ENCODE measurements around the gene CNGA3.

Gene CNGA3

GRCh38 chr2:98332989-98333388 lies 13.3 kb upstream of the CNGA3 start:
- DNase-seq: no peak

DNA sequence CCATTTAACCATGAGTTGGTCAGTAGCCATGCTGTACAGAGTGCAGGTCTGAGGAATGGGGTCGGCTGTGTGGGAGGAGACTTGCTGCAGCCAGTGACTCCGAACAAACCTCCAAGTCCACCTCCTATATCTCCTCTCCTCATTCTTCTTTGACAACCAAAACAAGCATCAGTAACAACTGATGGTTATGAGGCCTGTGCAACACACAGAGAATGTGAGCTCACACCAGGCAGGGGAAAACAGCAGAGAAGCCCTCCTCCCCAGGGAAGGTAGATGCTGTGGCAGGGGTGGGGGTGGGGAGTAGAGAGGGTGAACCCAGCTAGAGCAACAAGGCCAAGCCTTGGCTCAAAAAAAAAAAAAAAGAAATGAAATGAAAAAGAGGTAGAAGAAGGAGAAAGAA lies 12.3 kb upstream of the CNGA3 start:
- DNase-seq: no peak

DNA sequence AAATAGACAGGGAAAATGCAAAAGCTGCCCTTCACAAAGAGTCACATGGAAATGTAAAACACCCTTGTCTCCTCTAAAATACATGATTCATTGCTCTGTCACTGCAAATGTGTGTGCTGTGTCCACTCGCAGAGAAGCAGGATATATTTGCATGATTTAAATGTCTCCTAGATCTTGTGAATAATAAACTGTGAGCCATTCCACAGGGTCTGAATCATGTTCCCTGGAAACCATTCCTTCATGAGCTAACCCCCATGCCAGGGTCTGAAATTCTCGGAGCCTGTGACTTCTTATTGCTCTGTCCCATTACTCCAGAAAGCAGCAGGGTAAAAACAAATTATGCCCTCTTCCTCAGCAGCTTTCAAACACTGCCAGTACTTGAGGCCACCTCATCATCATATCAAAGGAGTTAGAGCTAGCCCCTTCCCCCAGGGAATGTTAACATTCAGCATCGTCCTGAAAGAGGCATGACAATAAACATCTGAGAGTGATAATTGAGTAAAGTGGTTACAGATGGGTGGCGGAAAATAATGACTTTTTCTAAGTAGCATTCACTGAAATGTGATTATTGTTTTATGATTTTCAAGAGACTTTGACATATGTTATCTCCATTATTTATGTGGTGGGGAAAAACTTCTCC lies 11.7 kb upstream of the CNGA3 start:
- DNase-seq: peak; percentile 34

DNA sequence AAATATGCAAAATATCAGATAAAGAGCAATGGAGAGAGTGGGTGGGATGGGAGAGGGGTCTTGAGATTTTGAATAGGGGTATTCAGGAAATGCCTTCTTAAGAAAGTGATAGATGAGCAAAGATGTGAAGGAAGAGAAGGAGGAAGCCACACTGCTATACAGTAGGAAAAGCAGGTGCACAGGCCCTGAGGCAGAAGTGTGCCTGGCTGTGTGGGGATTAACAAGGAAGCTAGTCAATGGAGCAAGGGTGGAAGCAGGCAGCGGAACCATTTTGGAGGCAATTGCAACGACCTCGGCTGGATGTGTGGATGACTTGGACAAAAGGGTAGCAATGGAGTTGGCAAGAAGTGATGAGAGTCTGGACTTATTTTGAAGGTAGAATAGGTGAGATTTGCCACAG lies 11.0 kb upstream of the CNGA3 start:
- no peak for DNase-seq

GRCh38 chr2:98341241-98341640 lies 5.0 kb upstream of the CNGA3 start:
- DNase-seq: no peak

GRCh38 chr2:98343285-98343684 lies 3.0 kb upstream of the CNGA3 start:
- DNase-seq: no peak

DNA sequence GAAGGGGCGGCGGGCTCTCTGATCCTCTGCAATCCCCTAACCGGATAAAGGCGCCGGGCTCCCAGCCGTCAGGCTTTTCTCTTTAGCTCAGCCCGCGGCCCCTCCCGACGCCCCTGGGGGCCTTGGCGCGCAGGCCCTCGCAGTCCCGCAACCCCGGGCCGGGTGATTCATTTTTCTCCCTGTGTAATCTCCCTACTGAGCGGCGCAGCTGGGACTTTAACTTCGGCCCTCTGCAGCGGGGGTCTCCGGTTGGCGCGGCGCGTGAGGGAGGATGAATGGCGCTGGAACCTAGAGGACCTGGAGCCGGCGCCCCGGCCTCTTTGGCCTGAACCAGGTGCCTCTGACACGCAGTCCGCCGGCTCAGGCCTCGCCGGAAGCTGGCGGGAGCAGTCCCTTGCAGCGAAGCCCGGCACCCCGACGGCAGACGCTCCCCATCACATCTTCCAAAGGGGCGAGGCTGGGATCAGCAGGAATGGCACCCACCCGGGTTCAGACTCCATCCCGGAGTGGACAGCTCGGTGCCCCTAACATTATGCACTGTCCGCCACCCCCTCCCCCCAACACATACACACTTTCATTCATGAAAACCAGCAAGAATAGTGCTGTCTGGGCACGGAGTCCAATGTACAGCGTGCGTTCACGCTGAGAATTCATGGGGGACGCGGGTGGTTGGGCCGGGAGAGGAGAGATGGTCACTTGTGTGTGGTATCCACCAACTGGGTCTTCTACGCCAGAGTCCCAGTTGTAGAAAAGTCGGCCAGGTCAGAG lies 1.2 kb downstream of the CNGA3 start:
- no peak for DNase-seq

GRCh38 chr2:98348066-98348561 lies 1.9 kb downstream of the CNGA3 start:
- DNase-seq: peak; percentile 69

DNA sequence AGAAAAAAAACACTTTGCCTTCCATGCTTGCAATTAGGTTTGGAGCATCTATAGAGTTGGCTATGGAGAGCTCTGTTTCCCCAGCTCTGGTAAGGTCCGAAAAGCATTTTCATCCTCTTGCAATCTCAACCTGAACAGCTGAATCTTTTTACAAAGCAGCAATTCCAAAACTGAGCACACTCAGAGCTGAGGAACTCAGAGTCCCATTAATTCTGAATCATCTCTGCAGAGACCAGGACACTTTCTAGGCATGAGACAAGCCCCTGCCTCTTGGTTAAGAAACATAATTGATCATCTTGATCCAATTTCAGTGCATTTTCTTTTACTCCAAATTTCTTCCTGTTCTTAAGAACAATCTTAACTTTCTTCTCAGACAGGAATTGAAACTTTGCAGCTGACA lies 4.2 kb downstream of the CNGA3 start:
- no peak for DNase-seq

DNA sequence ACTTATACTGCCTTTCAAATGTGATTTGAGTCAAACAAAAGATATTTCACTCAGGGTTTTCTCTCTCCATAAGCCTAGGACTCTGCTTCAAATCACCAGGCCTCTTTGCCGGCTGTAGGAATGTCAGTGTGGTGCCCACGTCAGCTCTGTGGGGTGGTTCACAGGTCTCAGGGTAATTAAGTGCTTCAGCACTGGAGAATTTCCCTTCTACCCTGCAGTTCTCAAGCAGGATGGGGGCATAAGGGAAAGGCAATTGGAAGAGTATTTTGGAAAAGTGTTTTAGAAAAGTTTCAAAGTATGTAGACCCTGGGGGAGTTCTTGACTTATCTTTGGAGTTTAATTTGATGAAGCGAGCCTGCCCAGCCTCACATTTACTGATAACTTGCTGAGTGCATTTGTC lies 9.6 kb downstream of the CNGA3 start:
- DNase-seq: no peak

DNA sequence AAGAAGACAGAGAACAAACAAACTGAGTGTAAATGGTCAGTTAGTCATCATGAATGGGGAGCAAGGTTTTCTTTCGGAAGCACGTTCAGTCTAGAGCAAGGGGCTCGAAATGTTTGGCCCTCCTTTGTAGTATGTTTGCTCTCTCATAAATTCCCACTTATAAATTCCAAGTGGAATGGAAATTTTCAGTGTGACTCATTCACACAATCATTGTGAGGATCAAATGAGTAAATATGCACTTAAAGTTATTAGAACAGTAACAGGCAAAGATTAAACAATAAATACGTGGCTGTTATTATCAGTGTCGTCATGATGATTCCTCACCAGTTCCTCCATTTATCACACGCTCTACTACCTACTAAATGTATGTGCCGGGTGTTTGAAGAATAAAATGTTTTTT lies 10.5 kb downstream of the CNGA3 start:
- DNase-seq: no peak

- DNase-seq: no peak
Observed at GRCh38 chr2:98357849-98358248, 11.6 kb downstream of the CNGA3 start.

GRCh38 chr2:98359986-98360385 lies 13.7 kb downstream of the CNGA3 start:
- no peak for DNase-seq

DNA sequence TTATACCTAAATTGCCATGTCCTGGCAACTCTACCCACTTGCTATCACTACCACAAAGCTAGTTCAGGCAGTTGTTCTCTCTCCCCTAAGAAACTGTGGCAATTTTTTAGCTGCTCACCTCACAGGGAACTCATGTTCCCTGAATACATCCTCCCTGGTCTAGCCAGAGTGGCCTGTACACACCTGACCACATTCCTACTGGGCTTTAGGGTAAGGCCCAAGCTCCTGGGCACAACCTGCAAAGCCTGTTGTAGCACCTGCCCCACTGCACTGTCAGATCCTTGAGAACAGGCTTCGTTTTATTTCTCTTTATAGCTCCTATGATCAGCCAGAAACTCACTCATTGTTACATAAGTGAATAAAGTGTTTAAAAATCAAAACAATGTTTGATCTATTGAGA lies 21.5 kb downstream of the CNGA3 start:
- no peak for DNase-seq

DNA sequence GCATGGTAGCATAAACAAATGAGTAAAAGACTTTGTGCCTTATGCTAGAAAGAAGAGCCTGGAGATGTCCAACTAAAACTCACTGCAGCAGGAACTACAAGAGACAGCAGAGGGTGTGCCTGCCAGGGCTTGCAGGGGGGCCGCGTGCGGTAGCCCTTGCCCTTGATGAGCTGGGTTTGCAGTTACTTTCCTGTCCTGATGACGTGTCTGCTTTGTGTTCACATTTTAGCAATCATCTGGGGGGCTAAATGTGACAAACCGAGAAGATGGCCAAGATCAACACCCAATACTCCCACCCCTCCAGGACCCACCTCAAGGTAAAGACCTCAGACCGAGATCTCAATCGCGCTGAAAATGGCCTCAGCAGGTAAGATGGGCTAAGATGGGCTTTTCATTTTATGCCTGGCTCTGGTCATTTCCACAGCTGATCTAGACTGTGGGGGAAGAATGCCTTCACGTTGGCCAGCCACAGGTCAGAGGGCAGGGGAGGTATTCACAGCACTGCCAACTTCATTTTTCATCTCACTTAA lies 23.5 kb downstream of the CNGA3 start:
- no peak for DNase-seq

DNA sequence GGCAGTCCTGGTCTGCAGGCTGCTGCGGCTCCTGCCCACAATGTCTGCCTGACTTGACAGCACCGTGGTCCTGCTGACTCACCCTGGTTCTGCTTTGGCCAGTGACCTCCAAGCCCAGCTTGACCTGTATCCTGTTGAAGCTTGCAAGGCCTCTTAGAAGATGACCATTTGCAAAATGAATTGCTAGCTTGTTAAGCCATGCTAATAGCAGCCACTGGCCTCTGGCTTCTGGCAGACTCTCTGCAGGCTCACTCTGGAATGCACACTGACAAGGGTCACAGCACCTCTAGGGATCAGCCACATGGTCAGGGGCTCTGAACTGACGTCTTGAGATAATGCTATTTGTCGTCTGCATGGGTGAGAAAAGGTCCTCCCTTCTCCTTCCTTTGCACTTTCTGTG lies 25.9 kb downstream of the CNGA3 start:
- DNase-seq: no peak

- no peak for DNase-seq
Observed at GRCh38 chr2:98372579-98372978, 26.3 kb downstream of the CNGA3 start.

DNA sequence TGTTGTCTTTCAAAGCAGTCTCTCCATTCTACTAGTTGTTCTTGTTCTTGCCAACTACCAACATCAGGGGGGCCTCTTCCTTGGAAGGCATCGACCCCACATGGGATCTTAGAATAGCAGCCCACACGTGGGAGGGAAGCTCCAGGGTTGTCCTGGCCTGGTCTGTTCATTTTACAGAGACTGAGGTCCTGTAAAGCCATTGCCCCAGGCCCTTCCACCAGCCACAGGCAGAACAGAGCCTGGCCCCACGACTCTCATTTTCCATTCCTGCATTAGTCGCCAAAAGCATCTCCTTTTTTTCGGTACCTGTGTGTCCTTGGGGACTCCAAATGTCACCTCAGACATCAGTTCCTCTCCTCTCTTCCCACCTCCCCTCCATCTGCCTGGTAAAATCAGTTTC lies 28.0 kb downstream of the CNGA3 start:
- no peak for DNase-seq

DNA sequence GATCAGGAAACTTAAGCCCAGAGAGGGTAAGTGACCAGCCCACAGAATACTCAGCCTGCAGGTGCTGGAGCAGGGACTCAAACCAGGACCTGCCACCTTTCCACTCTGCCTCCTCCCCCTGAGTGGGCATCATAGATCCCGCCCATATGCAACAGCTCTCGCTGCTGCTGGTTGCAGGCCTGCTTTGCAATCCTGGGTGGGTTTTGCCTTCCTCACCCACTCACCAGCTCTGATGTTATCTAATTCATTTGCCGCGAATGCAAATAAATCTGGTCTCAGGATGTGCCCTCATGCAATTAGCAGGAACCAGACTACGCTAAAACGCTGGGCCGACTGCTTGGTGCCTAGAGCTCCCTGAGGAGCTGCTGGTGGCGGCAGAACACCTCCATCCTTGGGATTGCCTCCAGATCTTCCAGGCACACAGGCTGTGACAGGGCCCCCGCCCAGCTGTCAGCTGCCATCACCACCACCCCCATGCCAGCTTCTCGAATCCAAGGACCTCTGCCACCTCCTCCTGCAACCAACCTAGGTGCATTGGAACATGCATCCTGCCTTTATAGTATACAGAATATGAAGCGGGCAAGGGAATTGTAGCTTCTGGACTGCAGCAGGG lies 28.8 kb downstream of the CNGA3 start:
- no peak for DNase-seq

DNA sequence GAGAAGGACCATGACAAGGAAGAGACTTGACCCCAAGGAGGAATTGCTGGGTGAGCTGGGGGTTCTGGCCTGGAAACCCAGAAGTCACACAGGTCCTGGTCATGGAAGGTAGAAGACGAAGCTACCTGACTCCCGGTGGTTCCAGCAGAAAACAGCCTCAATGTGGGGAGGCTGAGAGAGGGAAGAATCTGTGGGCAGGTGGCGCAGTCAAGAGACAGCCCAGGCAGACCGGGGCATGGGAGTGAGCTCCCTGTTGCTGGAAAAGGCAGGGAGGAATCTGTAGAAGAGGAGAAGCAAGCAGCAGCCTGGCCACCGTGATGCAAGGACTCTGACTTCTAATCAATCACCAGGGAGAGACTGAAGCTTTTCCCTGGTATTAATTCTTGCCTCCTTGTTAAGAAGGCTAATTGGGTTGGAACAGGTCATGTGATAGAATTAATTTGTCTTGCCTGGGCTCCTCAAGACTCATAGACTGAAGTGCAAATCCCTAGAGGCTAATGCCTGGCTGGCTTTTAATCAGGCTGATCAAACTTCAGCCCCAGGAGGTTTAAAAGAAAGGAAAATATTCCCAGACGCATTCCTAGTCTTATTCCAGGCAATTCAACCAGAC lies 30.1 kb downstream of the CNGA3 start:
- DNase-seq: no peak

DNA sequence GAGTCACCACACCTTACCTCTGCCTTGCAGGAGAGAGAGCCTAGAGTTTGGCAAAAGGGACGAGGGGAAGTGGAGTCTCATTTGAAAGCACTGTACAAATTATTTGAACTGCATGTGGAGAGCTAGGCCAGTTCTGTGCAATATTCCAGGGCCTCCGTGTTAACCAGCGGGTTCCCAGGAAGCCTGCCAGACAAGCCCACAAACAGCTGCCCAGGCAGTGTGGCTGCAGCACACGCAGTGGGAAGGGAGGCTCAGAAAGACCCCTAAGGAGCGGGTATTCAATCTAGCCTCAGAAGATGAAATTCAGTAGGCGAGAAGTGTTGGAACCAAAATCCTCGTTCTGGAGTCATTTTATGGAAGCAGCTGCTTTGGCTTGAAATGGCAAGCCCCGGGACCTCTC lies 30.7 kb downstream of the CNGA3 start:
- peak; percentile 50 for DNase-seq

DNA sequence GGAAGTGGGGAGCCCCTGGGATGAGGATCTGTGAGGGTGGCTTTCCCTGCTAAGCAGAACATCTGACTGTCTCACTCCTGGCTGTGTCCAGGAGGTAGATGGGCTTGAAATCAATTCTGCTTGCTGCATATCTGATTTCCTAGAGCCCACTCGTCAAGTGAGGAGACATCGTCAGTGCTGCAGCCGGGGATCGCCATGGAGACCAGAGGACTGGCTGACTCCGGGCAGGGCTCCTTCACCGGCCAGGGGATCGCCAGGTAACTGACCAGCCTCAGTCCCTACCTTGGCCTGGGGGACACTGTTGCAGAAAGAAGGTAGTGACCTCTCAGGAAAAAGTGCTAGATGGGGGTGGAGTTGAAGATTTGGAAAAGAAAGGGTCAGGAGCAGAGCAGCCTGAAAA lies 31.3 kb downstream of the CNGA3 start:
- peak; percentile 12 for DNase-seq

- DNase-seq: no peak
Observed at GRCh38 chr2:98378196-98378595, 31.9 kb downstream of the CNGA3 start.

DNA sequence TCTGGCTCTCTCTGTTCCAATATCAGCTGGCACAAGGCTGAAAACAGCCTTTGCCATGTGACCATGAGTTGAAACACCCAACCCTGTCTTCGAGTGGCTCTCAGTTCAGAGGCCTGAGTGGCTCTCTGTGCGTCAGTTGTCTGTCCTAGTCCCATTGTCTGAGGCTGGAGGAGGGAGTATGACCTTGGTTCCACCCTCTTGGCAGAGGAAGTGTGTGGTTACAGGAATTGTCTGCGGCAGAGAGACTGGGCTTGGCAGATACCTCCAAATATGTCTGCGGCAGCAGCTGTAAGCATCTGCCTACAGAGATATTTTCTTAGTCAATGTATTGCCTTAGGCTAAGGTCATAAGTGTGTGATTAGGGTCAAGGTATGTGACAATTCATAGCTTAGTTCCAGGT lies 32.6 kb downstream of the CNGA3 start:
- no peak for DNase-seq

Measured in NCI-H1092 (cell line).